HG02678 (cell line): ENCODE measurements around the gene NDUFA7.
"Not testable (repeated sequence)": the region's sequence is repeated elsewhere in the genome, so short reads cannot be mapped to it uniquely, and the experiment has no call there.

Source experiments
- ATAC-seq: cut with Tn5 transposase; IDR thresholded peaks from one replicate; pipeline ENCODE4 v1.9.1; 2021; ENCODE audit warnings: mild to moderate bottlenecking, moderate library complexity; ENCODE audit not compliant: unreplicated experiment

The NDUFA7 gene

GRCh38 chr19:8269724-8270123, 51.5 kb downstream of the NDUFA7 start:
- ATAC-seq, result no peak

- no peak for ATAC-seq
Observed at GRCh38 chr19:8265872-8266271, 55.3 kb downstream of the NDUFA7 start.

- not testable (repeated sequence) for ATAC-seq
Observed at GRCh38 chr19:8264248-8264647, 56.9 kb downstream of the NDUFA7 start.

GRCh38 chr19:8262431-8262830, 58.7 kb downstream of the NDUFA7 start:
- ATAC-seq, result no peak

GRCh38 chr19:8261881-8262280, 59.3 kb downstream of the NDUFA7 start:
- no peak for ATAC-seq

GRCh38 chr19:8261347-8261746, 59.8 kb downstream of the NDUFA7 start:
- no peak for ATAC-seq
